HFF-Myc (cell line): ENCODE results near the gene R3HDM2.

Experiments
- DNase-seq: peaks from one replicate; pipeline ENCODE4 v3.0.0-alpha.2; 2011; ENCODE audit warnings: low read depth; ENCODE audit errors: extremely low read depth
- H3K4me3 ChIP-seq: replicated peaks from 2 replicates; pipeline ENCODE4 v1.5.1; 2011; ENCODE audit warnings: low read depth, mild to moderate bottlenecking, control low read depth, low read length
- TF ChIP-seq, protein P1 (sequence below): IDR thresholded peaks from 2 replicates; pipeline ENCODE4 v1.5.1; 2012; ENCODE audit warnings: mild to moderate bottlenecking, low read depth, low read length, control low read depth; ENCODE audit errors: missing control alignments

The R3HDM2 gene

DNA sequence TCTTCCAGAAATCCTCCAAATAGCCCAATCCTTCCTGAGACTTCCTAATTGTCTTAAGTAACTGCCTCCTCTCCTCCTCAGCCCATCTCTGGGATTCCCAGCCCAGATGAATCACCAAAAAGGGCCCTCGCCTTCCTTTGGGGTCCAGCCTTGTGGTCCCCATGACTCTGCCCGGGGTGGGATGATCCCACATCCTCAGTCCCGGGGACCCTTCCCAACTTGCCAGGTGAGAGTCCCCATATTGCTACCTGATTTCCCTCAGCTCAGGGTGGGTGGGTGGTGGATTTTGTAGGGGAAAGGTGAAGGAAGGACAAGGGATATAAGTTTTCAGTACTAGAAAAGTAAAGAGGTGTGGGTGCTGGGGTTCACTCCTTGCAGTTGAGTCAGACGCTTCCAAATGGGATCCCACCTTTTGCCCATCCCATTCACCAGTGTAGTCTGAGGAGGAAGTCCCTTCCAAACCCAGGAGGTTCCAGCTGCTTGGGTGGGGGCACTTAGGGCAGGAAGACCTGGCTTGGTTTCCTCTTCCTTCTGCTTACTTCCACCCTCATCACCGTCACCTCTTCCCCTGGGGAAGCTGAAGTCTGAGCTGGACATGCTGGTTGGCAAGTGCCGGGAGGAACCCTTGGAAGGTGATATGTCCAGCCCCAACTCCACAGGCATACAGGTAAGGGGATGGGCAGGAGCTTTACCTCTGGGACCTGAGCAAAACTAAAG lies 34.3 kb upstream of the R3HDM2 start:
- DNase-seq: no peak
- TF ChIP-seq, protein P1, sequence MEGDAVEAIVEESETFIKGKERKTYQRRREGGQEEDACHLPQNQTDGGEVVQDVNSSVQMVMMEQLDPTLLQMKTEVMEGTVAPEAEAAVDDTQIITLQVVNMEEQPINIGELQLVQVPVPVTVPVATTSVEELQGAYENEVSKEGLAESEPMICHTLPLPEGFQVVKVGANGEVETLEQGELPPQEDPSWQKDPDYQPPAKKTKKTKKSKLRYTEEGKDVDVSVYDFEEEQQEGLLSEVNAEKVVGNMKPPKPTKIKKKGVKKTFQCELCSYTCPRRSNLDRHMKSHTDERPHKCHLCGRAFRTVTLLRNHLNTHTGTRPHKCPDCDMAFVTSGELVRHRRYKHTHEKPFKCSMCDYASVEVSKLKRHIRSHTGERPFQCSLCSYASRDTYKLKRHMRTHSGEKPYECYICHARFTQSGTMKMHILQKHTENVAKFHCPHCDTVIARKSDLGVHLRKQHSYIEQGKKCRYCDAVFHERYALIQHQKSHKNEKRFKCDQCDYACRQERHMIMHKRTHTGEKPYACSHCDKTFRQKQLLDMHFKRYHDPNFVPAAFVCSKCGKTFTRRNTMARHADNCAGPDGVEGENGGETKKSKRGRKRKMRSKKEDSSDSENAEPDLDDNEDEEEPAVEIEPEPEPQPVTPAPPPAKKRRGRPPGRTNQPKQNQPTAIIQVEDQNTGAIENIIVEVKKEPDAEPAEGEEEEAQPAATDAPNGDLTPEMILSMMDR: no peak
- no peak overlapping the region for H3K4me3 ChIP-seq

DNA sequence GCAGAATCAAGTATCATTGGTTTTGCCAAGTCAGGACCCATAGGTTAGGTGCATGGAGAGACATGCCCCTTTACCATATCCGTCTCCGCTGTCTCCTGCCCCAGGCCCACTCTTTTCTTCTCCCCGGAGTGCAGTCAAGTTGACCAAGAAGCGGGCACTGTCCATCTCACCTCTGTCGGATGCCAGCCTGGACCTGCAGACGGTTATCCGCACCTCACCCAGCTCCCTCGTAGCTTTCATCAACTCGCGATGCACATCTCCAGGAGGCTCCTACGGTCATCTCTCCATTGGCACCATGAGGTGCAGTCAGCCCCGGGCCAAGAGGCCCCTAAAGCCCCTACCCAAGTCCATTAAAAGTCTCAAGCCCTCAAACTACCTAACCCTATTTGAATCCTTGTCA lies 33.7 kb upstream of the R3HDM2 start:
- no peak for DNase-seq
- no peak overlapping the region for H3K4me3 ChIP-seq
- TF ChIP-seq, protein P1: no peak

DNA sequence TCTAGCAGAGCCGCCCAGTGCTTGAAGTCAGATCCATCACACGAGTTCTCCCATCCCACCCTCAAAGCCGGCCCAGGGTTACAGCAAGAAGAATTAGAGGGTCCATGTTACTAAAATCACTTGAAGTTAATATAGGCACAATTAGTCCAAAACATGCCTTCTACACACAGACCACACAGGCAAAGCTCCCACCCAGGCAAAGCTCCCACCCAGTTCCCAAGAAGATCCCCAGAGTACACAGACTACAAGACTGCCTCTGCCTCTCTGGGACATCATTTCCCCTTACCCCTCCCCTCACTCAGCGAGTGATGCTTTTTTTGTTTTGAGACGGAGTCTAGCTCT lies 32.0 kb upstream of the R3HDM2 start:
- TF ChIP-seq, protein P1: no peak
- H3K4me3 ChIP-seq: no peak overlapping the region
- no peak for DNase-seq

DNA sequence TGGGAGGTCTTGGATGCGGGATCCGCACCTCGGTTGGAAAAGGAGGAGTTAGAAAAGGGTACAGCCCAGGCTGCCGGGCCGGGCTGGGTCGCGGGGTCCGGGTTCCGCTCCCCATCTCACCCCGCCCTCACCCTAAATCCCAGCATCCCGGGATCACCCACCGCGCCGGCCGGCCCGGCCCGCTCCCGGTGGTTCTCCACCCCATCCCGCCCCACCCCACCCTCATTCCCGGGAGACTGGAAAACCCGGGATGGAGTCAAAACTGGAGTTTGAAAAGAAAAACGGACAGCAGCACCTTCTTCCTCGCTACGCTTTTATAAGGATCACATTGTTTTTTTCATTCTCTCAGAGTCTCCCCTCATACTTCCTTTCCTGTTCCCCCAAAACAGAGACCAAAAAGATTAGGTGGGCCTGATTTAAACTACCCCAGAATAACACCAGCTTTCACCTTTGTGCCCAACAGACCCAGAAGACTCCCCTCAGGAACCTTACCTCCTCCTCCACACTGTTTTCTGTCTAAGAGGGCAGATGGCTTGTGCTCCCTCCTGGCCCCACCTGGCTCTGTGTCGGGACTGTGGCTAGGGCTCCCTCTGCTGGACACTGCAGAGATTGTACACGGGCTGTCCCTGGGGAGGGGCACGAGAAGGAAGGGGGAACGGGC lies 31.5 kb upstream of the R3HDM2 start:
- H3K4me3 ChIP-seq: peak overlapping the region; percentile 58
- TF ChIP-seq, protein P1: peak; percentile 99
- peak; percentile 85 for DNase-seq

DNA sequence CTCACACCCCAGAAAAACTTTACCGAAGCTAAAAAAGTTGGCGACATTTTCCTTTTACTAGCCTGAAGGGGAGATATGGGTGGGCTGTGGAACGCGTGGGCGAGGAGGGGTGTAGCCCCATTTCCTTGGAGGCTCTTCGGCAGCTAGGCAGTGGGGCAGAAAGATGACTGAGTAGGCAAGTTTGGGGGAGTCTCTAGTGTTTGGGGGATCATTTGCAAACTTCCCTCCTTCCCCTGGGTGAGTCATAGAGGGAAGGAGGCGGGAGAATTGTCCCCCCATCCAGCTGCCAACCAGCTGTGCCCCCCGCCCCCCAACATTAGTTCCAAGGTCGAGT lies 31.0 kb upstream of the R3HDM2 start:
- DNase-seq: no peak
- peak overlapping the region; percentile 58 for H3K4me3 ChIP-seq
- TF ChIP-seq, protein P1: no peak

DNA sequence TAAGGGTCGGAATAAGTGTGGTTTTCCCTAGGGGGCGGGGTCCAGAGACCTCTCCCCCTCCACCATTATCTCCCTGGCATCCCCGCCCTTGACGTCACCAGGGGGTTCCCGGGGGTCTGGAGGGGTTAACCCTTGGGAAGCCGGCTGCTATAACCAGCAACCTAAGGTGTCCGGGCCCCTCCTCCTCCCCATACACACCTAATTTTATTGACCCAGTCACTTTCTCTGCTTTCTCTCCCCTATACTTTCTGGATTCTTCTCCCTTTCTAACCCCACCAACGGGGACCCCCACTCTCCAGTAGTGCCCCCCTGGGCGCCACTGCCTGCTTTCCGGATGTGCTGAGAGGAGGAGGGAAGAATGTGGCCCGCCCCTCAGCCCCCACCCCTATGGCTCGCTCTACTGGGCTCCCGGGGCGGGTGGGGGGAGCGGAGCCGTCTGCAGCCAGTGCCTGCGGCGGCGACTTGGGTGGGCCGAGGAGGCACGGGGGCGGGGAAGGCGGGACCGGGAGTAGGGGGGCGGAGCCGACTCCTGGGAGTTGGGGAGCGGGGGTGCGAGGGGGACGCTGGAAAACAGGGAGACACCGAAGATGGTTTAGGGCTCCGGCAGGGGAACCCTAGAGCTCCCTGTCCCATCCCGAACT lies 30.6 kb upstream of the R3HDM2 start:
- H3K4me3 ChIP-seq: peak overlapping the region; percentile 58
- TF ChIP-seq, protein P1: no peak
- DNase-seq: no peak
